ENCODE results near the gene FAM135A. TPM values are rescaled to one million over a fixed set of nuclear protein-coding genes. Genes with fewer than 3 reads are reported as not detected.

The FAM135A gene
- total and polyA plus RNA-seq, 9 donors = 13.7 to 19.7 (median 16.6) TPM

- H3K27ac ChIP-seq (ENCODE audit: low read length) = no peak overlapping the region
- H3K36me3 ChIP-seq (ENCODE audit: control insufficient read depth, insufficient read depth, low read length) = no peaks in the 10 kb centered on the region
- no peak for DNase-seq
- no peak overlapping the region for H3K4me3 ChIP-seq (ENCODE audit: low read length)
- WGBS (ENCODE audit: insufficient coverage) = no CpG with 5 or more reads among the region's 4 CpGs
- H3K4me1 ChIP-seq (ENCODE audit: control insufficient read depth, insufficient read depth, low read length) = no peaks in the 10 kb centered on the region
- H3K9me3 ChIP-seq (replicated peaks; ENCODE audit: control insufficient read depth, low read depth, low read length) = no peaks in the 10 kb centered on the region
- no peaks in the 10 kb centered on the region for H3K27me3 ChIP-seq (ENCODE audit: control insufficient read depth, insufficient read depth, low read length)
These were observed 33.8 kb upstream of the FAM135A start for GRCh38 chr6:70379473-70380013.

DNA sequence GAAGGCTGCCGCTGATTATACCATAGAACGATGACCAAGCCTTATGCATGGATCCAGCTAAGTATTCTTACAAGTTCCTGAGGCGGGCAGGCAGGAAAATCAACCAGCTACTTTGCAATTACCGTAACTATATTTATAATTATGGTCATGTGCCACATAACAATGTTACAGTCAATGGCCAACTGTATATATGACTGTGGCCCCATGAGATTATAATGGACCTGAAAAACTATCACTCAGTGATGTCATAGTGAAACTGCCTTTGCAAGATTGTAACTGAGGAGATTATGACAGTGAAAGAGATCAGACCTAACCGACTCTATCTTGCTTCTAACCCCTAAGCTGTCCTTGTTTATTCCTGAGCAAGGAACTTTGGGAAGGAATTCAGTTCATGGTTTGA, 33.1 kb upstream of the FAM135A start:
- H3K9me3 ChIP-seq (replicated peaks; ENCODE audit: control insufficient read depth, low read depth, low read length) = no peaks in the 10 kb centered on the region
- 100% methylated on average over 2 of the region's 5 CpGs for WGBS (ENCODE audit: insufficient coverage)
- no peaks in the 10 kb centered on the region for H3K4me1 ChIP-seq (ENCODE audit: control insufficient read depth, insufficient read depth, low read length)
- no peak overlapping the region for H3K4me3 ChIP-seq (ENCODE audit: low read length)
- H3K27me3 ChIP-seq (ENCODE audit: control insufficient read depth, insufficient read depth, low read length) = no peaks in the 10 kb centered on the region
- no peaks in the 10 kb centered on the region for H3K36me3 ChIP-seq (ENCODE audit: control insufficient read depth, insufficient read depth, low read length)
- no peak for DNase-seq
- no peak overlapping the region for H3K27ac ChIP-seq (ENCODE audit: low read length)

DNA sequence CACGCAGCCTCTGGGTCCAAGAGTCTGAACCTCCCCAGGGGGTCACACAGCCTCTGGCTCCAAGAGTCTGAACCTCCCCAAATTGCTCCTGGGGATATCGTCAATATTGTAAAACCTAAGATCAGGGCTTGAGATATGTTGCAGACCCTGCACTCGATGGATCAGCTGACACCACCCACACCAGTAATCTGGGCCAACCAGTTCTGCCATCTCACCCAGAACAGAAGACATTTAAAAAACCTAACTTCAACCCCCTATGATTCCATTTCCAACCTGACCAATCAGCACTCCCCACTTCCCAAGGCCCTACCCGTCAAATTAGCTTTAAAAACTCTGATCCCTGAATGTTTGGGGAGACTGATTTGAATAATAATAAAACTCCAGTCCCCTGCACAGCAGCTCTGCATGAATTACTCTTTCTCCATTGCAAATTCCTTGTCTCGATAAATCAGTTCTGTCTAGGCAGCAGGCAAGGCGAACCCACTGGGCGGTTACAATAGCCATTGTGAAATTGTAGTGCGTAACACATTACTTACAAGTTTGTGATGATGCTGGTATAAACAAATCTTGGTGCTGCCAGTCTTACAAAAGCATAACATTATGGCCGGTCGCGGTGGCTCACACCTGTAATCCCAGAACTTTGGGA, 32.4 kb upstream of the FAM135A start:
- Histone ChIP-seq H3K27me3 (ENCODE audit: control insufficient read depth, insufficient read depth, low read length) (no peaks in the 10 kb centered on the region), H3K36me3 (ENCODE audit: control insufficient read depth, insufficient read depth, low read length) (no peaks in the 10 kb centered on the region), H3K4me1 (ENCODE audit: control insufficient read depth, insufficient read depth, low read length) (no peaks in the 10 kb centered on the region), H3K9me3 (replicated peaks; ENCODE audit: control insufficient read depth, low read depth, low read length) (no peaks in the 10 kb centered on the region), H3K4me3 (ENCODE audit: low read length) (no peak overlapping the region), H3K27ac (ENCODE audit: low read length) (no peak overlapping the region)
- no peak for DNase-seq
- WGBS (ENCODE audit: insufficient coverage) = 94% methylated on average over 8 of the region's 11 CpGs

- DNase-seq = no peak
- H3K36me3 ChIP-seq (ENCODE audit: control insufficient read depth, insufficient read depth, low read length) = no peaks in the 10 kb centered on the region
- no peaks in the 10 kb centered on the region for H3K9me3 ChIP-seq (replicated peaks; ENCODE audit: control insufficient read depth, low read depth, low read length)
- no peak overlapping the region for H3K4me3 ChIP-seq (ENCODE audit: low read length)
- H3K4me1 ChIP-seq (ENCODE audit: control insufficient read depth, insufficient read depth, low read length) = no peaks in the 10 kb centered on the region
- WGBS (ENCODE audit: insufficient coverage) = 100% methylated on average over 1 of the region's 5 CpGs
- no peak overlapping the region for H3K27ac ChIP-seq (ENCODE audit: low read length)
- no peaks in the 10 kb centered on the region for H3K27me3 ChIP-seq (ENCODE audit: control insufficient read depth, insufficient read depth, low read length)
These were observed 31.9 kb upstream of the FAM135A start for GRCh38 chr6:70381417-70381782.

GRCh38 chr6:70385901-70386300, 27.4 kb upstream of the FAM135A start:
- Histone ChIP-seq H3K9me3 (replicated peaks; ENCODE audit: control insufficient read depth, low read depth, low read length) (no peaks in the 10 kb centered on the region), H3K27ac (ENCODE audit: low read length) (no peak overlapping the region), H3K4me1 (ENCODE audit: control insufficient read depth, insufficient read depth, low read length) (no peaks in the 10 kb centered on the region), H3K36me3 (ENCODE audit: control insufficient read depth, insufficient read depth, low read length) (no peaks in the 10 kb centered on the region), H3K4me3 (ENCODE audit: low read length) (no peak overlapping the region), H3K27me3 (ENCODE audit: control insufficient read depth, insufficient read depth, low read length) (no peaks in the 10 kb centered on the region)
- DNase-seq = no peak
- WGBS (ENCODE audit: insufficient coverage) = no CpG with 5 or more reads among the region's 1 CpG

DNA sequence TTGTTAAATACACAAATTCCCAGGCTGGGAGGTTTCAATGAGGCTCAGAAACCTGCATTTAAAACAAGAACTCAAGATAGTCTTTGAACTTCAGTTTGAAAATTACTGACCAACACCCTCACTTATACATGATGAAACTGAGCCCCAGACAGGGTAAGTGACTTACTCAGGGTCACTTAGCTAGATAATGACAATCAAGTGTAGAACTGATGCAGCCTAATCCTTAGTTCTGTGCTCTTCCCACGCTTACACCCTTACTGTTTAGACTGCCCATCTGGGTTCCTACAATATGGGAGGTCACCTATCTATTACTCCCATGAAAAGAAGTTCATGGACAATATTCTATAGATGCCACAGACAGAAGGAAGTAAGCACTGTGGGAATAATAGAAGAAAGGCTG, 24.5 kb upstream of the FAM135A start:
- Histone ChIP-seq H3K27ac (ENCODE audit: low read length) (no peak overlapping the region), H3K4me3 (ENCODE audit: low read length) (no peak overlapping the region), H3K9me3 (replicated peaks; ENCODE audit: control insufficient read depth, low read depth, low read length) (no peaks in the 10 kb centered on the region), H3K36me3 (ENCODE audit: control insufficient read depth, insufficient read depth, low read length) (no peaks in the 10 kb centered on the region), H3K4me1 (ENCODE audit: control insufficient read depth, insufficient read depth, low read length) (no peaks in the 10 kb centered on the region), H3K27me3 (ENCODE audit: control insufficient read depth, insufficient read depth, low read length) (no peaks in the 10 kb centered on the region)
- no peak for DNase-seq
- no CpG with 5 or more reads among the region's 1 CpG for WGBS (ENCODE audit: insufficient coverage)

DNA sequence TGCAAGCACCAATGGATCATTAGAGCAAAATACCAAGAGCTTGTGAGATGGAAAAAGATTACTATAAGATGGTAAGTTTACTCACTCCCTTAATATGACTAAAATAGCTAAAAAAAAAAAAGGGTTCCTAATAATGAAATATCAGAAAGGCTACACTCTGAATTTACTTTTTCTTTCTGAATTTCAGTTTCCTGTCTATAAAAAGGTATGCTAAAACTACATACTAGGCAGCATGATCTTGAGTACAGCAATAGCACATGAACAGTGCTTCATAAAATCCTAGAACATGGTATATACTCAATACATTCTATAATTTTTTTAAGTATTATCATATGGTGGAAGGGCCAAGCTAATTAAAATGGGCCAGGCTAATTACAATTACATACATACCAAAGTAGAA, 24.0 kb upstream of the FAM135A start:
- Histone ChIP-seq H3K27me3 (ENCODE audit: control insufficient read depth, insufficient read depth, low read length) (no peaks in the 10 kb centered on the region), H3K36me3 (ENCODE audit: control insufficient read depth, insufficient read depth, low read length) (no peaks in the 10 kb centered on the region), H3K4me3 (ENCODE audit: low read length) (no peak overlapping the region), H3K4me1 (ENCODE audit: control insufficient read depth, insufficient read depth, low read length) (no peaks in the 10 kb centered on the region), H3K27ac (ENCODE audit: low read length) (no peak overlapping the region), H3K9me3 (replicated peaks; ENCODE audit: control insufficient read depth, low read depth, low read length) (no peaks in the 10 kb centered on the region)
- no peak for DNase-seq

DNA sequence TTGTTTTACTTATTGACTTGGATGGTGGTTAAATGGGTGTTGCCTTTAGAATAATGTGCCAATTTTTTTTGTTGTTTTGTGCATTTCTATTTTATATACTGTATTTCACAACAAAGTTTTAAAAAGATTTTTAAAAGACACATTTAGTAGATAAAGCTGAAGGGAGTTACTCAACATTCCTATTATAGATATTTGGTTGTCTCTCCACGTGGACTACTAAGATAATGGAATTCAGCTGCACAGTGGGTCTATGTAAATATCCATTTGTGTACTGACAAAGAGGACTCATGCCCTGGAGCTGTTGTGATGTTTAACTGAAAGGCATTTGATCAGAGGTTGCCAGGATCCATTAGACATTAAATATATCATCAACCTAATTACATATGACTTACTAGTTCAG, 23.2 kb upstream of the FAM135A start:
- H3K27ac ChIP-seq (ENCODE audit: low read length) = no peak overlapping the region
- DNase-seq = no peak
- no CpG with 5 or more reads among the region's 1 CpG for WGBS (ENCODE audit: insufficient coverage)
- H3K9me3 ChIP-seq (replicated peaks; ENCODE audit: control insufficient read depth, low read depth, low read length) = no peaks in the 10 kb centered on the region
- H3K27me3 ChIP-seq (ENCODE audit: control insufficient read depth, insufficient read depth, low read length) = no peaks in the 10 kb centered on the region
- no peak overlapping the region for H3K4me3 ChIP-seq (ENCODE audit: low read length)
- H3K36me3 ChIP-seq (ENCODE audit: control insufficient read depth, insufficient read depth, low read length) = no peaks in the 10 kb centered on the region
- H3K4me1 ChIP-seq (ENCODE audit: control insufficient read depth, insufficient read depth, low read length) = no peaks in the 10 kb centered on the region

- Histone ChIP-seq H3K36me3 (ENCODE audit: control insufficient read depth, insufficient read depth, low read length) (no peaks in the 10 kb centered on the region), H3K4me3 (ENCODE audit: low read length) (no peak overlapping the region), H3K4me1 (ENCODE audit: control insufficient read depth, insufficient read depth, low read length) (no peaks in the 10 kb centered on the region), H3K27me3 (ENCODE audit: control insufficient read depth, insufficient read depth, low read length) (no peaks in the 10 kb centered on the region), H3K9me3 (replicated peaks; ENCODE audit: control insufficient read depth, low read depth, low read length) (no peaks in the 10 kb centered on the region), H3K27ac (ENCODE audit: low read length) (no peak overlapping the region)
- WGBS (ENCODE audit: insufficient coverage) = no CpG with 5 or more reads among the region's 3 CpGs
- no peak for DNase-seq
These were observed 21.8 kb upstream of the FAM135A start for GRCh38 chr6:70391492-70391891.

DNA sequence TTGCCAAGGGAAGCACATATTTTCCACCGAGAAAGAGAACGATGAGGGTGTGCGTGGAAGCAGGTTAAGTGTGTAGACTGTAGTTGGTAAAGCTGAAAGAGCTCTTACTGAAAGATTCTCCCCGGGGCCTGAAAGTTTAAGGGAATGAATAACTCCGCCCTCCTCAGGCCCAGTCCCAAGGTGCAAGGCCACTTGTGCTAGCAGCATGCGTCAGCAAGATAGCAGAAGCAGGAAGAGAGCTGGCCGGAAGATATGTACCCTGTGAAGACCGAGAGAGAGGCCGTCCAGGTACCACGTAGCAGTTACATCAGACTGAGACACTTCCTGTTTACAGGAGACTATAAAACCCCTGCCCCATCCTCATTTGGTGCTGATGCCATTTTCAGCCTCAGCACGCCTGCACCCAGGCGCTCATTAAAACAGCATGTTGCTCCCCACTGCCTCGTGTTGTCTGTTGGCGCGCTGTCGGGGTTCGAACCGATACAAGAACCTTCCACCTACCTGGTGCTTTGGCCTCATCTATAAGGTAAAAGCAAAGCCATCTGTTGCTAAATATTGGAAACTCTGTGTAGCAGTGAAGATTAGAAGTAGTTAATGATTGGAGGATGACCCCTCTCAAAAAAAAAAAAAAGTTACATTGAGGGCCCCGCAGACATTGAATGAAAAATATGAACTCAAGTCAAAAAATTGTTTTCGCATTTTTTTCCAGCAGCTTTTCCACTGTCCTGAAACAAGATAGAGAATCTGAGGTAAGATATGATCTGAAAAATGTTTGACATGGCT, 18.6 kb upstream of the FAM135A start:
- Histone ChIP-seq H3K36me3 (ENCODE audit: control insufficient read depth, insufficient read depth, low read length) (no peaks in the 10 kb centered on the region), H3K4me3 (ENCODE audit: low read length) (no peak overlapping the region), H3K27me3 (ENCODE audit: control insufficient read depth, insufficient read depth, low read length) (no peaks in the 10 kb centered on the region), H3K4me1 (ENCODE audit: control insufficient read depth, insufficient read depth, low read length) (no peaks in the 10 kb centered on the region), H3K27ac (ENCODE audit: low read length) (no peak overlapping the region), H3K9me3 (replicated peaks; ENCODE audit: control insufficient read depth, low read depth, low read length) (no peaks in the 10 kb centered on the region)
- no peak for DNase-seq
- WGBS (ENCODE audit: insufficient coverage) = 93% methylated on average over 10 of the region's 20 CpGs

All from muscle of leg (tissue), 11 donors.